GM21576 (cell line): ENCODE results near the gene TBC1D22B.

Experiments
- ATAC-seq: cut with Tn5 transposase; IDR thresholded peaks from one replicate; pipeline ENCODE4 v1.9.1; 2021; ENCODE audit warnings: mild to moderate bottlenecking, moderate library complexity; ENCODE audit not compliant: unreplicated experiment

TBC1D22B gene

GRCh38 chr6:37351027-37351426 is 93.5 kb downstream of the TBC1D22B start:
- ATAC-seq = no peak

- no peak for ATAC-seq
Observed at GRCh38 chr6:37352384-37352783, 94.8 kb downstream of the TBC1D22B start.

- peak; percentile 88 for ATAC-seq
Observed at GRCh38 chr6:37353761-37354525, 96.4 kb downstream of the TBC1D22B start, which contains the start of gene RNF8. TSS of gene RNF8 (plus strand) at chr6:37353983. CDS start at chr6:37354165, 182 bp downstream.

GRCh38 chr6:37354526-37355384 is 97.2 kb downstream of the TBC1D22B start:
- no peak for ATAC-seq

GRCh38 chr6:37357288-37357687 is 99.7 kb downstream of the TBC1D22B start:
- ATAC-seq = no peak

GRCh38 chr6:37357860-37358259 is 100.3 kb downstream of the TBC1D22B start:
- no peak for ATAC-seq

- no peak for ATAC-seq
Observed at GRCh38 chr6:37359039-37359438, 101.5 kb downstream of the TBC1D22B start.

- no peak for ATAC-seq
Observed at GRCh38 chr6:37362101-37362828, 104.7 kb downstream of the TBC1D22B start.

GRCh38 chr6:37365791-37366190 is 108.2 kb downstream of the TBC1D22B start:
- ATAC-seq = no peak

GRCh38 chr6:37366910-37367309 is 109.3 kb downstream of the TBC1D22B start:
- ATAC-seq = no peak

GRCh38 chr6:37368961-37369320 is 111.4 kb downstream of the TBC1D22B start:
- no peak for ATAC-seq

- no peak for ATAC-seq
Observed at GRCh38 chr6:37369321-37370201, 112.0 kb downstream of the TBC1D22B start.

- ATAC-seq = no peak
Observed at GRCh38 chr6:37371154-37372083, 113.8 kb downstream of the TBC1D22B start.

- ATAC-seq = no peak
Observed at GRCh38 chr6:37372116-37372515, 114.5 kb downstream of the TBC1D22B start.

- ATAC-seq = no peak
Observed at GRCh38 chr6:37373822-37374471, 116.4 kb downstream of the TBC1D22B start.

- no peak for ATAC-seq
Observed at GRCh38 chr6:37375376-37375775, 117.8 kb downstream of the TBC1D22B start.

- ATAC-seq = no peak
Observed at GRCh38 chr6:37376078-37376743, 118.6 kb downstream of the TBC1D22B start.

GRCh38 chr6:37381579-37381978 is 124.0 kb downstream of the TBC1D22B start:
- peak; percentile 63 for ATAC-seq
